GM23248 (cell line): Measurements from ENCODE around the gene TES. TPM values are rescaled to one million over a fixed set of nuclear protein-coding genes. Genes with fewer than 3 reads are reported as not detected.

Source experiments
- DNase-seq: peaks from one replicate; pipeline ENCODE4 v3.0.0-alpha.2; 2015
- H2AFZ ChIP-seq: fragments of 200-600 bp; sonication (generic); 2 replicates; pipeline ENCODE4 v1.6.1; 2016; ENCODE audit warnings: antibody characterized with exemption
- H3F3A ChIP-seq: fragments of 200-600 bp; sonication (generic); 2 replicates; pipeline ENCODE4 v1.6.1; 2016; ENCODE audit warnings: mild to moderate bottlenecking, antibody characterized with exemption, mixed run types; ENCODE audit not compliant: insufficient read depth
- H3K27ac ChIP-seq: fragments of 200-600 bp; sonication (generic); 2 replicates; pipeline ENCODE4 v1.5.1; 2016; ENCODE audit warnings: mild to moderate bottlenecking
- H3K27me3 ChIP-seq: fragments of 200-600 bp; sonication (generic); replicated peaks from 2 replicates; pipeline ENCODE4 v1.6.1; 2016; ENCODE audit warnings: mild to moderate bottlenecking; ENCODE audit not compliant: insufficient read depth
- H3K36me3 ChIP-seq: fragments of 200-600 bp; sonication (generic); 2 replicates; pipeline ENCODE4 v1.6.1; 2016; ENCODE audit warnings: low read depth, mild to moderate bottlenecking
- H3K4me1 ChIP-seq: fragments of 200-600 bp; sonication (generic); 2 replicates; pipeline ENCODE4 v1.6.1; 2016; ENCODE audit warnings: mild to moderate bottlenecking; ENCODE audit not compliant: insufficient read depth
- H3K4me2 ChIP-seq: fragments of 200-600 bp; sonication (generic); one replicate; pipeline ENCODE4 v1.6.1; 2016; ENCODE audit warnings: mild to moderate bottlenecking; ENCODE audit not compliant: unreplicated experiment
- H3K4me3 ChIP-seq: fragments of 200-600 bp; sonication (generic); 2 replicates; pipeline ENCODE4 v1.5.1; 2016; ENCODE audit warnings: mild to moderate bottlenecking
- H3K79me2 ChIP-seq: fragments of 200-600 bp; sonication (generic); 2 replicates; pipeline ENCODE4 v1.6.1; 2016; ENCODE audit warnings: mild to moderate bottlenecking; ENCODE audit not compliant: insufficient read depth
- H3K9ac ChIP-seq: fragments of 200-600 bp; sonication (generic); 2 replicates; pipeline ENCODE4 v1.6.1; 2016; ENCODE audit warnings: mild to moderate bottlenecking
- H3K9me2 ChIP-seq: fragments of 200-600 bp; sonication (generic); 2 replicates; pipeline ENCODE4 v1.6.1; 2016; ENCODE audit warnings: mixed run types, mild to moderate bottlenecking, moderate library complexity; ENCODE audit not compliant: insufficient read depth
- H3K9me3 ChIP-seq: fragments of 200-600 bp; sonication (generic); one replicate; pipeline ENCODE4 v1.6.1; 2017; ENCODE audit warnings: low read depth
- H4K20me1 ChIP-seq: fragments of 200-600 bp; sonication (generic); 2 replicates; pipeline ENCODE4 v1.6.0; 2016; ENCODE audit not compliant: insufficient read depth
- EZH2 ChIP-seq: fragments of 200-600 bp; sonication (generic); IDR thresholded peaks from 2 replicates; pipeline ENCODE4 v1.6.1; 2018; ENCODE audit warnings: antibody characterized with exemption, mild to moderate bottlenecking; ENCODE audit not compliant: insufficient read depth, poor library complexity, severe bottlenecking
- EZH2phosphoT487 ChIP-seq: fragments of 200-600 bp; sonication (generic); IDR thresholded peaks from 2 replicates; pipeline ENCODE4 v1.6.1; 2018; ENCODE audit warnings: antibody characterized with exemption, moderate library complexity, mild to moderate bottlenecking, low read depth; ENCODE audit not compliant: insufficient read depth
- WGBS, 2 experiments: methylation state at CpG; one replicate each; pipeline ENCODE4 v1.1.6; 2015 to 2017; ENCODE audit warnings: low lambda C conversion rate in 2 of 2, low coverage in 1 of 2; ENCODE audit errors: missing lambda C conversion rate in 2 of 2; 5-methylcytosine and 5-hydroxymethylcytosine counted together
- in situ Hi-C: fragments of 300-500 bp; cut with MboI; formaldehyde crosslinking; loops from 2 replicates; pipeline ENCODE4 v1.15.0; 2020
- polyA plus RNA-seq: library from polyadenylated mRNA; unstranded; fragments of >200 nt; fragmentation: Nextera tagmentation; extraction: Ambion mirVana; gene quantifications from 2 replicates; pipeline ENCODE4 v1.2.1, GENCODE V29; 2016
- total RNA-seq: library from RNA; depleted of rRNA; stranded (reverse); fragments of >200 nt; shearing (Covaris generic); gene quantifications from 2 replicates; pipeline ENCODE4 v1.2.3, GENCODE V29; 2014

Gene TES
- total and polyA plus RNA-seq, 2 experiments from 2014 or later: 32.5 to 41.5 TPM

GRCh38 chr7:116180302-116180701 is 30.0 kb upstream of the TES start:
- Histone ChIP-seq H3K79me2 (no peaks in the 10 kb centered on the region), H3K36me3 (0 out of 2 replicates have a peak, but pooled peaks cover 5% of the 10 kb centered on the region), H3K4me1 (peaks cover 24% of the 10 kb centered on the region), H3K4me3 (no peak overlapping the region), H2AFZ (no peak overlapping the region), H3F3A (peaks cover 19% of the 10 kb centered on the region), H3K4me2 (no peak overlapping the region), H3K9ac (no peak overlapping the region), H3K27ac (no peak overlapping the region), H3K9me3 (no peaks in the 10 kb centered on the region), H4K20me1 (no peaks in the 10 kb centered on the region), H3K9me2 (no peaks in the 10 kb centered on the region), H3K27me3 (no peaks in the 10 kb centered on the region)
- in situ Hi-C loops: no loop called here
- peak; percentile 77 for DNase-seq
- WGBS, 2 experiments: 6 to 11% methylated on average over 2 of the region's 2 CpGs
- TF ChIP-seq EZH2 (no peak), EZH2phosphoT487 (no peak)

DNA sequence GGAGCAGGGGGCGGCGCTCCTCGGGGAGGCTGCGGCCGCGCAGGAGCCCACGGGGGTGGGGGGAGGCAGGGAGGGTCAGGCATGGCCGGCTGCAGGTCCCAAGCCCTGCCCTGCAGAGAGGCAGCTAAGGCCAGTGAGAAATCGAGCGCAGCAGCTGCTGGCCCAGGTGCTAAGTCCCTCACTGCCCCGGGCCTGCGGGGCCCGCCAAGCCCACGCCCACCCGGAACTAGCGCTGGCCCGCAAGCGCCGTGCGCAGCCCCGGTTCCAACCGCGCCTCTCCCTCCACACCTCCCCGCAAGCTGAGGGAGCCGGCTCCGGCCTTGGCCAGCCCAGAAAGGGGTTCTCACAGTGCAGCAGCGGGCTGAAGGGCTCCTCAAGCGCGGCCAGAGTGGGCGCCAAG is 28.3 kb upstream of the TES start:
- no peaks in the 10 kb centered on the region for H3K79me2 ChIP-seq
- 91 to 97% methylated on average over 4 to 24 of the region's 30 CpGs for WGBS, 2 experiments
- no peaks in the 10 kb centered on the region for H3K9me2 ChIP-seq
- no peak overlapping the region for H3K9ac ChIP-seq
- H4K20me1 ChIP-seq: no peaks in the 10 kb centered on the region
- H2AFZ ChIP-seq: no peak overlapping the region
- H3K27me3 ChIP-seq: no peaks in the 10 kb centered on the region
- 0 out of 2 replicates have a peak, but pooled peaks cover 5% of the 10 kb centered on the region for H3K36me3 ChIP-seq
- no peak overlapping the region for H3K27ac ChIP-seq
- no peak for DNase-seq
- H3K4me2 ChIP-seq: no peak overlapping the region
- in situ Hi-C loops: no loop called here
- peaks cover 9% of the 10 kb centered on the region for H3K4me1 ChIP-seq
- no peak overlapping the region for H3K4me3 ChIP-seq
- H3K9me3 ChIP-seq: no peaks in the 10 kb centered on the region
- TF ChIP-seq EZH2phosphoT487 (no peak), EZH2 (no peak)
- H3F3A ChIP-seq: peaks cover 10% of the 10 kb centered on the region

DNA sequence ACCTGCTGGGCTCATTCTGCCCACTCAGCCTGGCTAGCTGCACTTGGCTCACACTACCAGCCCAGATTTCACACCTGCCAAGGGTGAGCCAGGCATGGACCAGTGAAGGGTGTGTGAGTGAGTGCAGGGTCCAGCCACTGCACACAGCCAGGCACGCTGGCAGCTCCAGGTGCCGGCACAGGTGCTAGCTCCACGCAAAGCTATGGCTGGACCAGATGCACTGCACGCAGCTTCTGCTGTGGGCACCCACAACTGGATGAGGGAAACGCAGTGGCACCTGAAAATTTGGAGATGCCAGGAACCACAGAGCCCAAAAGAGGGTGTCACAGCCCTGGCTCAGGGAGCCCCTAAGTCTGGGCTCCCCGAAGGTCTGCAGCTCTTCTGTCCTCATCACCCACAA is 24.9 kb upstream of the TES start:
- no peaks in the 10 kb centered on the region for H4K20me1 ChIP-seq
- no peak for TF ChIP-seq EZH2
- no peak for TF ChIP-seq EZH2phosphoT487
- no peaks in the 10 kb centered on the region; the same call in 1 of the 2 replicates for H3K4me1 ChIP-seq
- no peak for DNase-seq
- H3K9me3 ChIP-seq: no peaks in the 10 kb centered on the region
- H3K9ac ChIP-seq: no peak overlapping the region
- H3K4me2 ChIP-seq: no peak overlapping the region
- no peaks in the 10 kb centered on the region; the same call in 1 of the 2 replicates for H3K9me2 ChIP-seq
- H3K4me3 ChIP-seq: no peak overlapping the region
- H3K79me2 ChIP-seq: no peaks in the 10 kb centered on the region
- H3K36me3 ChIP-seq: 0 out of 2 replicates have a peak, but pooled peaks cover 5% of the 10 kb centered on the region
- H2AFZ ChIP-seq: no peak overlapping the region
- H3F3A ChIP-seq: no peaks in the 10 kb centered on the region
- in situ Hi-C loops: no loop called here
- H3K27me3 ChIP-seq: no peaks in the 10 kb centered on the region
- H3K27ac ChIP-seq: no peak overlapping the region
- WGBS, 2 experiments: 86 to 88% methylated on average over 6 of the region's 6 CpGs

GRCh38 chr7:116185956-116186355 is 24.4 kb upstream of the TES start:
- H3K36me3 ChIP-seq: 0 out of 2 replicates have a peak, but pooled peaks cover 5% of the 10 kb centered on the region
- TF ChIP-seq EZH2 (no peak), EZH2phosphoT487 (no peak)
- no peak overlapping the region for H2AFZ ChIP-seq
- H3K9me2 ChIP-seq: no peaks in the 10 kb centered on the region; the same call in 1 of the 2 replicates
- H3K79me2 ChIP-seq: no peaks in the 10 kb centered on the region
- DNase-seq: peak; percentile 32
- no peak overlapping the region for H3K27ac ChIP-seq
- H3K27me3 ChIP-seq: no peaks in the 10 kb centered on the region
- 48 to 62% methylated on average over 6 of the region's 6 CpGs for WGBS, 2 experiments
- no peak overlapping the region for H3K4me2 ChIP-seq
- no peaks in the 10 kb centered on the region for H3F3A ChIP-seq
- in situ Hi-C loops: no loop called here
- no peaks in the 10 kb centered on the region for H3K9me3 ChIP-seq
- H3K9ac ChIP-seq: no peak overlapping the region
- no peak overlapping the region for H3K4me3 ChIP-seq
- H3K4me1 ChIP-seq: no peaks in the 10 kb centered on the region
- H4K20me1 ChIP-seq: no peaks in the 10 kb centered on the region

DNA sequence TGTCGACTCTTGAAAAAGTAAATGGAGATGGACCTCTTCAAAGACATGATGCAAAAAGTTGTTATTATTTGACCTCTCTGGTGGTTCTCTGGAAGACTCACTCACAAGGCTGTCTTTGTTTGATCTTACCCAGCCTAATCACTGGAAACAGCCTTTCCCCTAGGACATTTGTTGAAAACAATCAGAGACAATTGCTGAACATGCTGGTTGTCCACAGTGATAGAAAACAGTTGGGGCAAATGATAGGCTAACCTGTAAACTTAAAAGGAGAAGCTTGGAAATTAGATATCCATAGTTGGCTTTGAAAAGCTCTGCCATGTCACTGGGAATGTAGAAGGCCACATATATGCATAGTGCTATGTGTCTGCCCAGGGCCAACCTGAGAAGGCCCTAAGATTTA is 22.9 kb upstream of the TES start:
- Histone ChIP-seq H3K9me3 (no peaks in the 10 kb centered on the region), H3K36me3 (0 out of 2 replicates have a peak, but pooled peaks cover 5% of the 10 kb centered on the region), H3K9me2 (no peaks in the 10 kb centered on the region; the same call in 1 of the 2 replicates), H3K4me3 (no peak overlapping the region), H3F3A (no peaks in the 10 kb centered on the region), H3K4me1 (no peaks in the 10 kb centered on the region), H3K79me2 (no peaks in the 10 kb centered on the region), H3K27ac (no peak overlapping the region), H4K20me1 (no peaks in the 10 kb centered on the region), H2AFZ (no peak overlapping the region), H3K9ac (no peak overlapping the region), H3K4me2 (no peak overlapping the region), H3K27me3 (no peaks in the 10 kb centered on the region)
- no peak for DNase-seq
- 48 to 53% methylated on average over 1 of the region's 1 CpG for WGBS, 2 experiments
- in situ Hi-C loops: no loop called here
- TF ChIP-seq EZH2: no peak
- no peak for TF ChIP-seq EZH2phosphoT487
